Neuron (in vitro differentiated cells): ENCODE results near the gene ZNF23.

Experiments
- H2AFZ ChIP-seq: one replicate; pipeline ENCODE4 v1.6.1; 2013; ENCODE audit warnings: low read depth, mild to moderate bottlenecking, inconsistent platforms, low read length, moderate library complexity
- H3K27me3 ChIP-seq: one replicate; pipeline ENCODE4 v1.6.1; 2013; ENCODE audit warnings: low read length; ENCODE audit not compliant: insufficient read depth
- H3K36me3 ChIP-seq: one replicate; pipeline ENCODE4 v1.6.1; 2013; ENCODE audit warnings: low read length; ENCODE audit not compliant: insufficient read depth
- H3K4me1 ChIP-seq: one replicate; pipeline ENCODE4 v1.6.1; 2013; ENCODE audit warnings: low read length; ENCODE audit not compliant: insufficient read depth
- H3K4me3 ChIP-seq: 2 replicates; pipeline ENCODE4 v1.5.1; 2013; ENCODE audit warnings: mild to moderate bottlenecking, low read length, moderate library complexity
- H3K9me3 ChIP-seq: one replicate; pipeline ENCODE4 v1.6.1; 2013; ENCODE audit warnings: low read length

ZNF23 gene

DNA sequence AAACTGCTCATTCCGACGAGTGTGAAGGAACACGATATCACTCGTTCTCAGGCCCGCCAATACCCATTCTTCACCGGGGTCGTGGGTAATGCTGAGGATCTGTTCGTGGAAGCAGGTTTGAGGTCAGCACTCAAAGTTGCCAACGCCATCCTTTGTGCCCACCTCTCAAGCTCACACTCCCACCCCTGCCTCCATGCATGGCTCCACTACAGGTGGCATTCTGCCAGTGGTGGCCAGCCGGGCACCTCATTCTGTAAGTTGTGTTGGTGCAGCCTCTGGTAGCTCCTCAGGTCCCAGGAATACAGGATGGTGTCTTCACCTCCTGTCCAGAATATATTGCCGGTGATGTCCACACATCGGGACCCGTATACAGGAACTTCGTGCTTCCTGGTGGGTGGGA lies 30.9 kb downstream of the ZNF23 start:
- Histone ChIP-seq H3K4me3 (no peak overlapping the region), H3K4me1 (no peaks in the 10 kb centered on the region), H3K9me3 (no peaks in the 10 kb centered on the region), H3K27me3 (peaks cover 2% of the 10 kb centered on the region), H3K36me3 (no peaks in the 10 kb centered on the region), H2AFZ (no peak overlapping the region)

DNA sequence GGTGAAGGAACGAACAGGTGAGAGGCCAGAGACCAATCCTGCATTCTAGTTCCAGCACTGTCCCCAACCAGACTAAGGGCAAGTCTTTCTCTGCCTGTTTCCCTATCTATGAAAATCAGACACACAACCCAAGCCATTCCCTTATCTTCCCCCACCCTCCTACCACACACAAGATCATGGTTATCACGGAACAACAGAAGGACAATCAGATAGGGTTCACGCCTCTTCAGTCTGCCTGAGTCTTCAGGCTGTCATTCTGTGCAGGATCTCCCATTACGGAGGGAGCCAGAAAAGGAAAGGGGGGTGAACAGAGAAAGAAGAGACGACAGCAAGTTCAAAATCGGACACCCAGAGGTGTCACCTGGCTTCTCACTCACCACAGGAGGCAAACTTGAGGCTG lies 31.3 kb downstream of the ZNF23 start:
- Histone ChIP-seq H3K9me3 (no peaks in the 10 kb centered on the region), H2AFZ (no peak overlapping the region), H3K4me3 (no peak overlapping the region), H3K36me3 (no peaks in the 10 kb centered on the region), H3K27me3 (peaks cover 2% of the 10 kb centered on the region), H3K4me1 (peaks cover 1% of the 10 kb centered on the region)

DNA sequence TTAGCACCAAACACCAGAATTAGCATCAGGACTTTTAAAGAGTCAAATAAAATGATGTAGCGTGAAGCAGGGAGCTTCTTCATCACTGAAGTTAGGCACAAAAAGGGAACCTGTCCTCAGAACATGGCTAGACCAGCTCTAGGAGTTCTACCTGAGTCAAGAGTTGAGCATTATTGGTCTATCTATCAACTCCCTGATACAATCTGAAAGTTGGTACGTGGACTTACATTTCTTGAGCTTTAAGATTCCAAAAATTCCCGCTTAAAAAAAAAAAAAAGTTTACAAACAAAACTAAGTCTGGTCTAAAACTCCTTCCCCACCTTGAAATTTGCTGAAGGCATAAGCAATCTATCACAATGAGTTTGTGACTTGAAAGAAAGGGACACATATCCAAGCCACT lies 32.5 kb downstream of the ZNF23 start:
- H3K27me3 ChIP-seq: peaks cover 9% of the 10 kb centered on the region
- no peaks in the 10 kb centered on the region for H3K36me3 ChIP-seq

DNA sequence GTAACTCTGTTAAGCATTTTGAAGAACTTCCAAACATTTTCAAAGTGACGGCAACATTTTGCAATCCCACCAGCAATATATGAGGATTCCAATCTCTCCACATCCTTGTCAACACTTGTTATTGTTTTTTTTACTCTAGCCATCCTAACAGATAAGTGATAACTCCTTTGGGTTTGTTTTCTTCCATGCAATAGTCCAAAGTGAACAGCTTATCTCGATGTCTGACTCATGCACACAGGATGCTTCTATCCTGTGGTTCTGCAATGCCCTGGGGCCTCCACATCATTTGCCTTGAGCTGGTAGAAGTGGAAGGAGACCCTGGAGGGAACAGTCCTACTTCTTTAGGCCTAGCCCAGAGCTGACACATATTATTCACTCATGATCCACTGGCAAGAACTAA lies 33.2 kb downstream of the ZNF23 start:
- H3K9me3 ChIP-seq: no peaks in the 10 kb centered on the region
- H3K36me3 ChIP-seq: no peaks in the 10 kb centered on the region
- H3K4me3 ChIP-seq: no peak overlapping the region
- peaks cover 3% of the 10 kb centered on the region for H3K4me1 ChIP-seq
- peaks cover 16% of the 10 kb centered on the region for H3K27me3 ChIP-seq
- H2AFZ ChIP-seq: no peak overlapping the region

More for the DNA sequence above, 32.5 kb downstream of the ZNF23 start:
- Histone ChIP-seq H3K9me3 (no peaks in the 10 kb centered on the region), H3K4me1 (peaks cover 3% of the 10 kb centered on the region), H2AFZ (no peak overlapping the region), H3K4me3 (no peak overlapping the region)

DNA sequence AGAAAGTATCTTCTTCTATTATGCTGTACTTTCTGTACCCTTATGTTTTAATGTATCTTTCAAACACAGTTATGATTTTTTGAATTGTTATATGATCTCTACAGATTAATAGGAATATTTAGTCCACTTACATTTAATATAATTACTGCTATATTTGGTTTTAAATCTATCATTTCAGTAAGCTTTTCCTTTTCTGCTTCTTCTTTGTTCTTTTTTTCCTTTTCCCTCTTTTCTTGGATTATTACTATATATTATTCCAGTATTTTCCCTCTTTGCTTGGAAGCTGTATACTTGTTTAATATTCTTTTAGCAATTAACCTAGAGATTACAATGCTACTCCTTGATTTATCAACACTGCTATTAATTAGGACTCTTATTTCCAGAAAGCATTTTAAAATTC lies 33.7 kb downstream of the ZNF23 start:
- Histone ChIP-seq H3K36me3 (no peaks in the 10 kb centered on the region), H3K9me3 (no peaks in the 10 kb centered on the region), H3K4me1 (peaks cover 3% of the 10 kb centered on the region), H3K27me3 (peaks cover 16% of the 10 kb centered on the region), H2AFZ (no peak overlapping the region), H3K4me3 (no peak overlapping the region)

DNA sequence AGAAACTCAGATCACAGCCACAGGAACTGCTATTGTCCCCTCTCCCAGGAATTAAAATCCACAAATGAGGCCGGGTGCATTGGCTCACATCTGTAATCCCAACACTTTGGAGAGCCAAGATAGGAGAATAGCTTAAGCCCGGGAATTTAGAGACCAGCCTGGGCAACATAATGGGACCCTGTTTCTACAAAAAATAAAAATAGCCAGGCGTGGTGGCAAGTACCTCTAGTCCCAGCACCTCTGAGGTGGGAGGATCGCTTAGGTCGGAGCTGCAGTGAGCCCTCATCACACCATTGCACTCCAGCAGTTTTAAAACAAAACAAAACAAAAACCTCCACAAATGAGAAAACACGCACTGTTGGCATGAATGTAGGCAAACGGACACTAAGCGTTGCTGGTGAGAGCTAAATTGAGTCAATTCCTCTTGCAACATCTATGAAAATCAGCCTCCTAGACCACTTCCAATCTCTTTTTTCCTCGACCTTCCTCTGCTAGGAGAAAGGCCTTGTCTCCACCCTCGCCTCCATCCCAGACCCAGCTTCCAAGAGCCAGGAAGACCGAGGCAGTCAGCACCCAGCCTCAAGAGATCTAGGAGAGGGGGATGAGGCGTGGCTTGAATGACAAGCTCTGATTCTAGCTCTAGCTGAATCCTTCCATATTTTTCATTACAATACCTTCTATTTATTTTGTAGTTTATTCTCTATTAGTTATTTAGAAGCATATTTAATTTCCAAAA lies 35.0 kb downstream of the ZNF23 start:
- H2AFZ ChIP-seq: no peak overlapping the region
- H3K4me1 ChIP-seq: peaks cover 3% of the 10 kb centered on the region
- no peak overlapping the region for H3K4me3 ChIP-seq
- no peaks in the 10 kb centered on the region for H3K9me3 ChIP-seq
- H3K36me3 ChIP-seq: no peaks in the 10 kb centered on the region
- peaks cover 16% of the 10 kb centered on the region for H3K27me3 ChIP-seq

DNA sequence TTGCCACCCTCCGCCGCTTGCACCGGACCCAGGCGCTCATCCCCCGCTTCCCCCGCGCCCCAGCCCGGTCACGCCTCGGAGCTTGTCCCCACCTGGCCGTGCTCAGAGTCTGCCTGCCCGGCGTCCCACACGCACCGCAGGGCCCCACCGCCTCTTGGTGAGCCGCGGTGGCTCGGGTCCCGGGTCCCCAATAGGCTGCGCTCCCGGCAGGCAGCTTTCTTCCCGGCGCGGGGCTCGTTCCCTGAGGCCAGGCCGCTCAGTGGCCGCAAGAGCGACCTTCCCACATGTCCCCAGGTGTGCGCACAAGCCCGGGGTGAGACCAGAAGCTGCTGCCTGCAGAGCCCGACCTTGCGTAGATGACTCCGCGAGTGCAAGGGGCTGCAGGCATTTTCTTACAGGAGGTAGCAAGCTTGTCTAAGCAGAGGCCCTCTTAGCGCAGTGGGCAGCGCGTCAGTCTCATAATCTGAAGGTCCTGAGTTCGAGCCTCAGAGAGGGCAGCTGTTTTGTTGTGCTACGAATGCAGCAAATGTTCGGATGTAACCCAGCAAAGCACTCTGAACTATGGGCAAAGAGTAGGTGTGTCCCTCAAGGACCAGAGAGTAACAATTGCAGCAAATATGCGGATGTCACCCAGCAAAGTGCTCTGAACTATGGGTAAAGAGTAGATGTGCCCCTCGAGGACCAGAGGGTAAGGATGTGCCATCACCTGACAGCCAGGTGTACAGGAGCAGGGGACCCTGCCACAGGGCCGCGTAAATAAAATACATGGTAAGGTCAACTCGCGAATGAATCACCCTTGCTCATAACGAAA lies 35.8 kb downstream of the ZNF23 start:
- Histone ChIP-seq H3K4me3 (peak overlapping the region; percentile 63), H3K9me3 (no peaks in the 10 kb centered on the region), H3K36me3 (no peaks in the 10 kb centered on the region), H3K4me1 (peaks cover 3% of the 10 kb centered on the region), H2AFZ (peak overlapping the region; percentile 88), H3K27me3 (peaks cover 16% of the 10 kb centered on the region)

DNA sequence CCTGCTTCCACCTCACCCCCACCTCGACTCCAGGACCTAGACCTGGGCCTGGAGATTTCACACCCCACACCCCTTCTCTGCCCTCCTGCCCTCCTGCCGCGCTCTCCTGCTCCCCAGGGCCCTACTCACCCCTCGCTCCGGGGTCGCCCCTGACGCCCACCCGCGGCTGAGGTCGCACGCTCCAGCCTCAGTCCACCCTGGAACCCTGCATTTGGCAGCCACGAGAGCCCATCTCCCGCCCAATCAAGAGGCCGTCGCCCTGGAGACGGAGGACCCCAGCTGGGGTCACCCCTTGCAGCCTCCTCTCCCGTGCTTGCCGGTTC lies 36.3 kb downstream of the ZNF23 start:
- H2AFZ ChIP-seq: peak overlapping the region; percentile 88
- H3K36me3 ChIP-seq: no peaks in the 10 kb centered on the region
- H3K27me3 ChIP-seq: peaks cover 16% of the 10 kb centered on the region
- peaks cover 3% of the 10 kb centered on the region for H3K4me1 ChIP-seq
- H3K4me3 ChIP-seq: peak overlapping the region; percentile 63
- H3K9me3 ChIP-seq: no peaks in the 10 kb centered on the region

DNA sequence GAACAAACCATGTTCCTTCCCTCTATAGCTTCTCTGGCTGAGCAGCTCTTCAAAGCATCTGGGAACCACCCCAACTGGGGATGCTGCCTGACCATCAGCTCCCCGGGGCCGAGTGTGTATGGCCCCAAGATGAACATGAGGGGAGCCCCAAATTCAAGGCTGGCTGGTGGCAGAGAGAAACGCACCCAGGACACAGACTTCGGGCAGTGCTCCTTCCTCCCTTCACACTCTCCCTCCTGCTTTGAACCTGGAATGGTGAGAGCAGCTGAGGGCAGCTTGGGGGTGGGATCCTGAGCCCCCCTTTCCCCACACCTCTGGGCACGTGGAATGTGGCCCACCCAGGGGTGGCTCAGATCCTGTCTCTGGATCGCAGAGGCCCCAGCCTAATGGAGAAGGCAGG lies 37.4 kb downstream of the ZNF23 start:
- H3K4me1 ChIP-seq: peaks cover 3% of the 10 kb centered on the region
- H3K36me3 ChIP-seq: no peaks in the 10 kb centered on the region
- H3K9me3 ChIP-seq: no peaks in the 10 kb centered on the region
- H3K4me3 ChIP-seq: no peak overlapping the region
- no peak overlapping the region for H2AFZ ChIP-seq
- peaks cover 14% of the 10 kb centered on the region for H3K27me3 ChIP-seq

DNA sequence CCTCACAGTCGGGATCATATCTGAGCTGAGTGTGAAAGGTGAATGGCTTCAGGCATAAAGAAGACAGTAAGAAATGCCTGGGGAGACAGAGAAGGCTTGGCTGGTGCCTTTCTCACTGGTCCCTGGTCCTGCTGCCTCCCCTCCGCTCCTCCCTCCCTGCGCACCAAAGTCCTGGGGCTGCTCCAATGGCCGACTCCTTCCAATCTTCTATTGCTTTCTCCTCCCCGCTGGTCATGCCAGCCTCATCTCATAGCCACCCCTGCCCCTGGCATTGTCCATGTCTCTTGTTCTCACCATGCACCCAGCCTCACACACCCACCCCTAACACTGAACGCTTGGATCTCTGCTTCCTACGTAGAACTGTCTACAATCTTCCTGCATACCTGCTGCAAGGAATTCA lies 38.2 kb downstream of the ZNF23 start:
- Histone ChIP-seq H3K36me3 (no peaks in the 10 kb centered on the region), H3K4me3 (no peak overlapping the region), H3K27me3 (peaks cover 16% of the 10 kb centered on the region), H3K4me1 (peaks cover 3% of the 10 kb centered on the region), H3K9me3 (no peaks in the 10 kb centered on the region), H2AFZ (no peak overlapping the region)

DNA sequence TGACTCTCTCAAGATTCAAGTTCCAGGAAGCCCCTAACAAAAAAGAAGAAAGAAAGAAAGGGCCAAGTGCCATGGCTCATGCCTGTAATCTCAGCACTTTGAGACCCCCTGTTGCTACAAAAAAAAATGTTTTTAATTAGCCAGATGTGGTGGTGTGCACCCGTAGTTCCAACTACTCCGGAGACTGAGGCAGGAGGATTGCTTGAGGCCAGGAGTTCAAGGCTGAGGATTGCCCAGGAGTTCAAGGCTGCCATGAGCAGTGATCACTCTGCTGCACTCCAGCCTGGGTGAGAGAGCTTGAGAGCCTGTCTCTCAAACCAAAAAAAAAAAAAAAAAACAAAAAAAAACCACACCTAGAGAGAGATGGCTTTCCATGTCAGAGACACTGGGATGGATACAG lies 39.0 kb downstream of the ZNF23 start:
- no peak overlapping the region for H3K4me3 ChIP-seq
- H3K9me3 ChIP-seq: no peaks in the 10 kb centered on the region
- no peak overlapping the region for H2AFZ ChIP-seq
- H3K36me3 ChIP-seq: no peaks in the 10 kb centered on the region
- peaks cover 18% of the 10 kb centered on the region for H3K27me3 ChIP-seq
- peaks cover 3% of the 10 kb centered on the region for H3K4me1 ChIP-seq

DNA sequence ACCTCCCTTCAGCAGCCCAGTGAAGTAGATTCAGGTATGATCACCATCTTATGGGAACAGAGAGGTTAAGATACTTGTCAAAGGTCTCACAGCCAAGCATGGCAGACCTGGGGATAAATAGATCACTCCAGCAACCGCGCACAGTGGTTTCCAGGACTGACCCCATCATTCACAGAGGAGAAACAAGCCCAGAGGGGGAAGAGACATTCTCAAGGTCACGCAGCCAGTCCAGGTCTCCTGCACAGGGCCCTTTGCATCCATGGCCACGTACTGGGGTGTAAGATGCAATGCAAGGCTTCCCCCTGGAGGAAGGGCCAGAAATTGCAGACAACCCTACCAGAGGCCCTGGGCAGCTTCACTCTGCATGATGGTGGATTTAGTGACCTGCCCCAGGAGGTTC lies 40.1 kb downstream of the ZNF23 start:
- H3K27me3 ChIP-seq: peaks cover 18% of the 10 kb centered on the region
- no peaks in the 10 kb centered on the region for H3K9me3 ChIP-seq
- H3K36me3 ChIP-seq: no peaks in the 10 kb centered on the region
- H3K4me1 ChIP-seq: peaks cover 3% of the 10 kb centered on the region
- H2AFZ ChIP-seq: no peak overlapping the region
- H3K4me3 ChIP-seq: no peak overlapping the region

DNA sequence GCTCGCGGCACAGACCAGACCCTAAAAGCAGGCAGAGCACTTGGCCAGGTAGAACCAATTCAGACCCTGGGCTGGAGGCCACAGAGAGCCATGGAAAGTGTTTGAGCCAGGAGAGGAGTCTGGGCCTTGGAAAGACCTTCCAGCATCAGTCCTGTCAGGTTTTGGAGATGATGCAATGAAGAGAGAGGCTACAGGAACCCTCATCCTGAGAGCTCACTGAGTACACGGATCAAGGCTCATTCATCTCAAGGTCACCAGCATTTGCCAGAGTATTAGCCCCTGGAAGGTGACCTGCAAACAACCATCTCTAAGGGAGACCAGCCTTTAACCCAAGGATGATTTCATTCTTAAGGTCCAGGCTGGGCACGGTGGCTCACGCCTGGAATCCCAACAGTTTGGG lies 48.0 kb downstream of the ZNF23 start:
- Histone ChIP-seq H3K4me3 (no peak overlapping the region), H3K36me3 (no peaks in the 10 kb centered on the region), H3K4me1 (peaks cover 3% of the 10 kb centered on the region), H3K9me3 (no peaks in the 10 kb centered on the region), H3K27me3 (peaks cover 16% of the 10 kb centered on the region), H2AFZ (no peak overlapping the region)
